ENCODE data around the gene NAA60. TPM values are rescaled to one million over a fixed set of nuclear protein-coding genes. Genes with fewer than 3 reads are reported as not detected.

The NAA60 gene
- polyA plus RNA-seq, 1 donor (not counting 4 experiments of a cell fraction or from before 2014, with no cell fraction given): 30.3 TPM

- H3K9me1 ChIP-seq (ENCODE audit: control insufficient read depth, extremely low read depth, insufficient read depth, low read length): no peaks in the 10 kb centered on the region
- no peak overlapping the region for H3K9ac ChIP-seq (ENCODE audit: control insufficient read depth, extremely low read depth, insufficient read depth, low read length)
- no peaks in the 10 kb centered on the region for H4K20me1 ChIP-seq (ENCODE audit: control insufficient read depth, extremely low read depth, insufficient read depth, low read length)
- no peak overlapping the region for H3K27ac ChIP-seq (ENCODE audit: control insufficient read depth, insufficient read depth, low read length)
- H3K9me3 ChIP-seq (ENCODE audit: control insufficient read depth, low read depth, low read length): no peaks in the 10 kb centered on the region
- FAIRE-seq (no peak), DNase-seq (ENCODE audit: low read depth, low spot score) (no peak)
- no peak overlapping the region for H2AFZ ChIP-seq (ENCODE audit: control insufficient read depth, low read length)
- H3K4me2 ChIP-seq (ENCODE audit: control insufficient read depth, extremely low read depth, insufficient read depth, low read depth, low read length): no peak overlapping the region
- peaks cover 11% of the 10 kb centered on the region for H3K4me1 ChIP-seq (ENCODE audit: control insufficient read depth, extremely low read depth, insufficient read depth, low read length)
- H3K4me3 ChIP-seq (ENCODE audit: control insufficient read depth in 2 of 3, extremely low read depth in 1 of 3, insufficient read depth in 2 of 3, low read depth in 1 of 3, low read length in 3 of 3): no peak overlapping the region
- peaks cover 12 to 15% of the 10 kb centered on the region in 2 experiments for H3K36me3 ChIP-seq (ENCODE audit: control insufficient read depth in 2 of 2, extremely low read depth in 1 of 2, insufficient read depth in 2 of 2, low read length in 2 of 2)
- H3K79me2 ChIP-seq (ENCODE audit: control insufficient read depth, insufficient read depth, low read length): no peaks in the 10 kb centered on the region
- TF ChIP-seq EZH2 (IDR thresholded peaks at IDR 0.05; ENCODE audit: low read length) (no peak), CTCF (optimal IDR thresholded peaks at IDR 0.05 in 1 of 3, IDR thresholded peaks at IDR 0.05 in 1 of 3, conservative IDR thresholded peaks at IDR 0.05 in 1 of 3; ENCODE audit: extremely low read depth in 1 of 3, insufficient read depth in 2 of 3, low read length in 3 of 3) (no peak)
- no peaks in the 10 kb centered on the region for H3K27me3 ChIP-seq (ENCODE audit: control insufficient read depth, extremely low read depth, insufficient read depth, low read length)
- dilution Hi-C loops (cut with MboI; ENCODE audit: extremely low pct_ligation_motif_present, low sequenced_read_pairs): no loop called here
Measured at GRCh38 chr16:3518986-3519348, 75.5 kb downstream of the NAA60 start.

- Histone ChIP-seq H3K4me3 (ENCODE audit: control insufficient read depth in 2 of 3, extremely low read depth in 1 of 3, insufficient read depth in 2 of 3, low read depth in 1 of 3, low read length in 3 of 3) (no peak overlapping the region), H3K27ac (ENCODE audit: control insufficient read depth, insufficient read depth, low read length) (no peak overlapping the region), H4K20me1 (ENCODE audit: control insufficient read depth, extremely low read depth, insufficient read depth, low read length) (no peaks in the 10 kb centered on the region), H3K9ac (ENCODE audit: control insufficient read depth, extremely low read depth, insufficient read depth, low read length) (no peak overlapping the region), H3K27me3 (ENCODE audit: control insufficient read depth, extremely low read depth, insufficient read depth, low read length) (no peaks in the 10 kb centered on the region), H3K9me3 (ENCODE audit: control insufficient read depth, low read depth, low read length) (no peaks in the 10 kb centered on the region), H3K79me2 (ENCODE audit: control insufficient read depth, insufficient read depth, low read length) (no peaks in the 10 kb centered on the region), H3K4me2 (ENCODE audit: control insufficient read depth, extremely low read depth, insufficient read depth, low read depth, low read length) (no peak overlapping the region), H3K9me1 (ENCODE audit: control insufficient read depth, extremely low read depth, insufficient read depth, low read length) (no peaks in the 10 kb centered on the region), H3K4me1 (ENCODE audit: control insufficient read depth, extremely low read depth, insufficient read depth, low read length) (peaks cover 5% of the 10 kb centered on the region), H2AFZ (ENCODE audit: control insufficient read depth, low read length) (no peak overlapping the region), H3K36me3 (ENCODE audit: control insufficient read depth in 2 of 2, extremely low read depth in 1 of 2, insufficient read depth in 2 of 2, low read length in 2 of 2) (peaks cover 9 to 13% of the 10 kb centered on the region in 2 experiments)
- no peak for FAIRE-seq
- no peak for TF ChIP-seq EZH2 (IDR thresholded peaks at IDR 0.05; ENCODE audit: low read length)
- TF ChIP-seq CTCF (optimal IDR thresholded peaks at IDR 0.05 in 1 of 3, IDR thresholded peaks at IDR 0.05 in 1 of 3, conservative IDR thresholded peaks at IDR 0.05 in 1 of 3; ENCODE audit: extremely low read depth in 1 of 3, insufficient read depth in 2 of 3, low read length in 3 of 3): no peak
- DNase-seq (ENCODE audit: low read depth, low spot score): no peak
- dilution Hi-C loops (cut with MboI; ENCODE audit: extremely low pct_ligation_motif_present, low sequenced_read_pairs): no loop called here
Measured at GRCh38 chr16:3519581-3519980, 76.1 kb downstream of the NAA60 start.
